ENCODE results near the gene HIVEP1.

Gene HIVEP1

DNA sequence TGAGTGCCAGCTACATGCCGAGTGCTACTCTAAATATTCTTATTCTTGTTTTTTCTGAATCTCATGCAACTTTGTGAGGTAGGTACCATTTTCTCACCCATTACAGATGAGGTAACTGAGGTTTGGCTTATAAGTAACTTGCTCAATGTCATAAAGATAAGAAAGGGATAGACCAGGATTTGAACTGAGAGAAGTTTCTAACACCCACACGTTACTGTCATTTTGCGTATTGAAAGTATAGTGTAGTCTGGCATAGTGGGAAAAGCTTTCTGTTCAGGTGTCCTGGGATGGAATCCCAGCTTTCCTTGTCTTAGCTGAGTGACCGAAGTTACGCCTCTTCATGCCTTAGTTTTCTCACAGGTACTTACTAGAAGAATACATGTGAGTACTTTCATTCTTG is 50.5 kb downstream of the HIVEP1 start:
- no peak overlapping the region for H3K9ac ChIP-seq
- H3K27ac ChIP-seq = no peak overlapping the region
- no peaks in the 10 kb centered on the region for H3K36me3 ChIP-seq (ENCODE audit: control insufficient read depth, insufficient read depth, low read length)
- peaks cover 10% of the 10 kb centered on the region for H3K79me2 ChIP-seq
- H3K4me1 ChIP-seq = no peaks in the 10 kb centered on the region
- TF ChIP-seq, protein P1, sequence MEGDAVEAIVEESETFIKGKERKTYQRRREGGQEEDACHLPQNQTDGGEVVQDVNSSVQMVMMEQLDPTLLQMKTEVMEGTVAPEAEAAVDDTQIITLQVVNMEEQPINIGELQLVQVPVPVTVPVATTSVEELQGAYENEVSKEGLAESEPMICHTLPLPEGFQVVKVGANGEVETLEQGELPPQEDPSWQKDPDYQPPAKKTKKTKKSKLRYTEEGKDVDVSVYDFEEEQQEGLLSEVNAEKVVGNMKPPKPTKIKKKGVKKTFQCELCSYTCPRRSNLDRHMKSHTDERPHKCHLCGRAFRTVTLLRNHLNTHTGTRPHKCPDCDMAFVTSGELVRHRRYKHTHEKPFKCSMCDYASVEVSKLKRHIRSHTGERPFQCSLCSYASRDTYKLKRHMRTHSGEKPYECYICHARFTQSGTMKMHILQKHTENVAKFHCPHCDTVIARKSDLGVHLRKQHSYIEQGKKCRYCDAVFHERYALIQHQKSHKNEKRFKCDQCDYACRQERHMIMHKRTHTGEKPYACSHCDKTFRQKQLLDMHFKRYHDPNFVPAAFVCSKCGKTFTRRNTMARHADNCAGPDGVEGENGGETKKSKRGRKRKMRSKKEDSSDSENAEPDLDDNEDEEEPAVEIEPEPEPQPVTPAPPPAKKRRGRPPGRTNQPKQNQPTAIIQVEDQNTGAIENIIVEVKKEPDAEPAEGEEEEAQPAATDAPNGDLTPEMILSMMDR (IDR thresholded peaks at IDR 0.05) = no peak
- no peak overlapping the region for H2AFZ ChIP-seq
- no peaks in the 10 kb centered on the region for H3K9me3 ChIP-seq (ENCODE audit: control insufficient read depth, low read length)
- H3K4me2 ChIP-seq (ENCODE audit: low read length) = no peak overlapping the region
- no peak overlapping the region for H3K4me3 ChIP-seq (ENCODE audit: low read depth, low read length)
- H3K27me3 ChIP-seq (ENCODE audit: control insufficient read depth, insufficient read depth, low read length) = no peaks in the 10 kb centered on the region

DNA sequence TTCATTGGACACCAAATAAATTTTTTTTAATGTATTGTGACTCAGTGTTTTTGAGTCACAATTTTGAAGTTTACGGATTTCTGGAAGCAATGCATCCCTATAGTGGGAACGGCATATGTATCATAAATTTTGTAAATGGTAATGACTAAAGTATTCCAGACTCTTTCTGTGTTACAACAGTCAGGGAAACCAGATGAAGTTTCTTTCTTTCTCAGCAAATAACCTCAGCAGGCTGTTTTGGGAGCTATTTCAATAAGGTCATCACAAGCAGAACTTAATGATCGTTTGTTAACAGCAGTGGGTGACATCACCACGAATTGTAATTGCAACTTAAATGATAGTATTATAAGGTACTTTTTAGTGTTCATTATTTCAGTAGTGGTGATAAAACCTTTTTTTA is 52.0 kb downstream of the HIVEP1 start:
- Histone ChIP-seq H3K9me3 (ENCODE audit: control insufficient read depth, low read length) (no peaks in the 10 kb centered on the region), H3K4me2 (ENCODE audit: low read length) (no peak overlapping the region), H3K4me1 (no peaks in the 10 kb centered on the region), H3K4me3 (ENCODE audit: low read depth, low read length) (no peak overlapping the region), H3K36me3 (ENCODE audit: control insufficient read depth, insufficient read depth, low read length) (no peaks in the 10 kb centered on the region), H3K27me3 (ENCODE audit: control insufficient read depth, insufficient read depth, low read length) (no peaks in the 10 kb centered on the region), H2AFZ (no peak overlapping the region), H3K9ac (no peak overlapping the region), H3K27ac (no peak overlapping the region), H3K79me2 (peaks cover 19% of the 10 kb centered on the region)
- TF ChIP-seq, protein P1 (IDR thresholded peaks at IDR 0.05) = no peak

DNA sequence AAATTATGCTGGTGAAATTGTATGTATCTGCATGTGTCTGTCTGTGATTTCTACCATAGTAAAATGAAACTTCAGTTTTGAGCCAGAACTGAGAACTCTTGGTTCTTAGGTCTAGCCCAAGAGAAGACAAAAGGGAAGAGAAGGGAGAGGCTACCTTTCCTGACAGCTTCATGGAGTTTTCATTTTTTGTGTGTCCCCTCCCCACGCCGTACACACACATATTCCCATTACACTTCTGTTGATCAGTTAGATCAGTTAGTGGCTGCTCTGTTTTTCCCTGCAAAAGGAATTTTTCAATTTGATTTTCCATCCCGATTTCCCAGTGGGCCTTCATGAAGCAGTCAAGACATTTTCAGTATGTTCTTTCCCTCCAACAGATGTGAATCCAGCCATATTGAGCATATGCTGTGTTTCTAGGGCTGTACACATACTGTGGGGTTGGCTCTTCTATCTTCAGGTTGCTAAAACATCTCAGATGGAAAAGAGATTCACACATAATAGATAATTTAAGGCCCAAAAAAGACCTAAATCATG is 52.5 kb downstream of the HIVEP1 start:
- Histone ChIP-seq H3K4me2 (ENCODE audit: low read length) (no peak overlapping the region), H2AFZ (no peak overlapping the region), H3K27ac (no peak overlapping the region), H3K79me2 (peaks cover 18% of the 10 kb centered on the region), H3K9me3 (ENCODE audit: control insufficient read depth, low read length) (no peaks in the 10 kb centered on the region), H3K27me3 (ENCODE audit: control insufficient read depth, insufficient read depth, low read length) (no peaks in the 10 kb centered on the region), H3K4me1 (no peaks in the 10 kb centered on the region), H3K9ac (no peak overlapping the region), H3K36me3 (ENCODE audit: control insufficient read depth, insufficient read depth, low read length) (no peaks in the 10 kb centered on the region), H3K4me3 (ENCODE audit: low read depth, low read length) (no peak overlapping the region)
- TF ChIP-seq, protein P1 (IDR thresholded peaks at IDR 0.05) = no peak

DNA sequence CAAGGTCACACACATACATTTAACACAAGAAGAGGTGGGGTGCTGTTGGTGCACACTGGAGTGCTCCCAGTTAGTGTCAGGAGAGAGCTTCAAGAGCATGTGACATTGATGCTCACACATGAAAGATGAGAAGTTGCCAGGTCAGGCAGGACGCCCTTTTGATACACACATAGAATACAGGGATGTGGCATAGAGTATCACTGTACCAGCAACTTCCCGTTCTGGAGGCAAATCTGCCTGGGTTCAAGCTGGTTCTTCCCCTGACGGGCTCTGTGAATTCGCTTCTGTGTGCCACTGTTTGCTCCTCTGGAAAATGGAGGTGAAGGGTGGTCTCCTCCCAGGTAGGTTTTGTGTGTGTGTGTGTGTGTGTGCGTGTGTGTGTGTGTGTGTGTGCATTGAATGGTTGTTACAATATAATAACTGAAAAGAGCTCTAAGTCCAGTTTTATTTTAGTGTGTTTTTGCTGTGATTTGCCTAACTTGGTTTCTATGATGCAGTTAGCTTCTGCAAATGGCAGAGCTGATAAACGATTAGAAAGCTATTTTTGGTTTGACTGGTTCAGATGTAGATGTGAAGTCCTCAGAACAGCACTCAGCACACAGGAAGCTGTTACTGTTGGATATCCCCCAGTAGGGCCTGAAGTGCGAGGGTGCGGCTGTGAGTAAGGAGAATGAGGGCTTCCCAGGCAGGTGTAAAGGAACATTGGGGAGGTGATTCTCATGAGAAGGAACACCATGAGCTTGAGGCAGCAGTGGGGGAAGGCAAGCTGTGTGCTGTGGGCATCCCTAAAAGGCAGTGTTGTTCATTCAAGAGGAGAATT is 53.4 kb downstream of the HIVEP1 start:
- TF ChIP-seq, protein P1 (IDR thresholded peaks at IDR 0.05) = no peak
- H3K4me1 ChIP-seq = no peaks in the 10 kb centered on the region
- H2AFZ ChIP-seq = no peak overlapping the region
- no peak overlapping the region for H3K4me3 ChIP-seq (ENCODE audit: low read depth, low read length)
- no peaks in the 10 kb centered on the region for H3K36me3 ChIP-seq (ENCODE audit: control insufficient read depth, insufficient read depth, low read length)
- H3K4me2 ChIP-seq (ENCODE audit: low read length) = no peak overlapping the region
- H3K27me3 ChIP-seq (ENCODE audit: control insufficient read depth, insufficient read depth, low read length) = no peaks in the 10 kb centered on the region
- H3K9ac ChIP-seq = no peak overlapping the region
- no peaks in the 10 kb centered on the region for H3K9me3 ChIP-seq (ENCODE audit: control insufficient read depth, low read length)
- H3K27ac ChIP-seq = no peak overlapping the region
- H3K79me2 ChIP-seq = peaks cover 19% of the 10 kb centered on the region

DNA sequence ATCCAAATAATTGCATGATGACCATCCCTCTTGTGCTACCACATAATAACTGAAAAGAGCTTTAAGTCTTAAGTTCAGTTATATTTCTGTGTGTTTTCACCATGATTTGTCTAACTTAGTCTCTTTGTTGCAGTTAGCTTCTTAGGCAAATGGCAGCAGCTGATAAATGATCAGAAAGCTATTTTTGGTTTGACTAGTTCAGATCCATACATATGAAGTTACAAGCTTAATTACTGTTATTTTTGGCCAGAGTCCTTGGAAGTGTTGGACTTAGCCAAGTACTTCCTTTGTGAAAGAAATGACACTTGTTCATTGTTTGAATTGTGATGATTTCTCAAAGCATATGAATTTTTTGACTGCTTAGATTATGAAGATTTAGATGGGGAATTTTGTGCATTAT is 54.2 kb downstream of the HIVEP1 start:
- TF ChIP-seq, protein P1 (IDR thresholded peaks at IDR 0.05) = no peak
- Histone ChIP-seq H3K4me3 (ENCODE audit: low read depth, low read length) (no peak overlapping the region), H3K36me3 (ENCODE audit: control insufficient read depth, insufficient read depth, low read length) (no peaks in the 10 kb centered on the region), H3K4me1 (no peaks in the 10 kb centered on the region), H3K9ac (no peak overlapping the region), H3K27ac (no peak overlapping the region), H3K27me3 (ENCODE audit: control insufficient read depth, insufficient read depth, low read length) (no peaks in the 10 kb centered on the region), H3K79me2 (peaks cover 18% of the 10 kb centered on the region), H3K4me2 (ENCODE audit: low read length) (no peak overlapping the region), H2AFZ (no peak overlapping the region), H3K9me3 (ENCODE audit: control insufficient read depth, low read length) (no peaks in the 10 kb centered on the region)
